PC-3 (cell line): ENCODE results near the gene B4GALT3. TPM values are rescaled to one million over a fixed set of nuclear protein-coding genes. Genes with fewer than 3 reads are reported as not detected.

Experiments used
- ATAC-seq: fragments of 200-7000 bp; cut with Tn5 transposase; 2 replicates; pipeline ENCODE4 v1.9.1; 2020; ENCODE audit warnings: mild to moderate bottlenecking, moderate library complexity
- BruUV-seq: library from RNA; stranded (reverse); fragments of 400-500 nt; replicated peaks from 2 replicates; lab custom pipeline; 2021; lab: Mats Ljungman, UMichigan
- CTCF ChIA-PET: fragments of 300-600 bp; sonication (Branson Sonifier 250); formaldehyde crosslinking; loops from one replicate; lab custom pipeline; 2022; ENCODE audit warnings: antibody characterized with exemption; lab: Charles Lee
- POLR2A ChIA-PET: fragments of 300-600 bp; sonication (Branson Sonifier 250); formaldehyde crosslinking; loops from one replicate; lab custom pipeline; 2022; ENCODE audit warnings: antibody characterized with exemption; ENCODE audit not compliant: unreplicated experiment; lab: Charles Lee
- DNase-seq: peaks from one replicate; pipeline ENCODE4 v3.0.0-alpha.2; 2015
- H2AFZ ChIP-seq: fragments of 300-600 bp; sonication (generic); 2 replicates; pipeline ENCODE4 v1.6.0; 2016; ENCODE audit warnings: antibody characterized with exemption, low read length
- H3F3A ChIP-seq: fragments of 300-600 bp; sonication (generic); one replicate; pipeline ENCODE4 v1.6.0; 2017; ENCODE audit warnings: antibody characterized with exemption, low read length, control low read depth, mild to moderate bottlenecking; ENCODE audit not compliant: unreplicated experiment
- H3K27ac ChIP-seq: fragments of 300-600 bp; sonication (generic); 2 replicates; pipeline ENCODE4 v1.5.1; 2016; ENCODE audit warnings: mild to moderate bottlenecking, low read length
- H3K27me3 ChIP-seq: fragments of 300-600 bp; sonication (generic); 2 replicates; pipeline ENCODE4 v1.6.1; 2016; ENCODE audit warnings: low read length, mixed read lengths
- H3K36me3 ChIP-seq: fragments of 300-600 bp; sonication (generic); 2 replicates; pipeline ENCODE4 v1.6.1; 2016; ENCODE audit warnings: low read depth, mixed run types, low read length, mixed read lengths
- H3K4me1 ChIP-seq: fragments of 300-600 bp; sonication (generic); 2 replicates; pipeline ENCODE4 v1.5.1; 2016; ENCODE audit warnings: low read length; ENCODE audit not compliant: insufficient read depth
- H3K4me2 ChIP-seq: fragments of 300-600 bp; sonication (generic); 2 replicates; pipeline ENCODE4 v1.6.0; 2016; ENCODE audit warnings: low read length
- H3K4me3 ChIP-seq: fragments of 300-600 bp; sonication (generic); 2 replicates; pipeline ENCODE4 v1.5.1; 2016; ENCODE audit warnings: mild to moderate bottlenecking, low read length, mixed read lengths
- H3K79me2 ChIP-seq: fragments of 300-600 bp; sonication (generic); 2 replicates; pipeline ENCODE4 v1.6.1; 2017; ENCODE audit warnings: low read length, mixed read lengths
- H3K9ac ChIP-seq: fragments of 300-600 bp; sonication (generic); 2 replicates; pipeline ENCODE4 v1.6.0; 2016; ENCODE audit warnings: mild to moderate bottlenecking, low read length
- H3K9me2 ChIP-seq: fragments of 300-600 bp; sonication (generic); replicated peaks from 2 replicates; pipeline ENCODE4 v1.6.1; 2016; ENCODE audit warnings: mixed run types, low read length, mixed read lengths
- H3K9me3 ChIP-seq: fragments of 300-600 bp; sonication (generic); 2 replicates; pipeline ENCODE4 v1.6.1; 2016; ENCODE audit warnings: low read length, mixed read lengths
- H4K20me1 ChIP-seq: fragments of 300-600 bp; sonication (generic); 2 replicates; pipeline ENCODE4 v1.6.1; 2016; ENCODE audit warnings: low read length, mixed read lengths
- CTCF ChIP-seq: fragments of 300-600 bp; sonication (generic); conservative IDR thresholded peaks from 2 replicates; pipeline ENCODE4 v1.5.1; 2017; ENCODE audit warnings: antibody characterized with exemption, low read depth, mild to moderate bottlenecking, low read length
- EZH2 ChIP-seq: fragments of 300-600 bp; sonication (generic); IDR thresholded peaks from one replicate; pipeline ENCODE4 v1.6.1; 2017; ENCODE audit warnings: antibody characterized with exemption, mild to moderate bottlenecking, low read length; ENCODE audit not compliant: unreplicated experiment
- EZH2phosphoT487 ChIP-seq: fragments of 300-600 bp; sonication (generic); IDR thresholded peaks from 2 replicates; pipeline ENCODE4 v1.6.1; 2018; ENCODE audit warnings: mild to moderate bottlenecking, antibody characterized with exemption, low read length, borderline replicate concordance
- intact Hi-C: fragments of 100-400 bp; cut with micrococcal nuclease; formaldehyde crosslinking; loops from 2 replicates; pipeline ENCODE4 v1.9.0; 2023
- total RNA-seq: library from RNA; depleted of rRNA; stranded (reverse); fragments of >200 nt; gene quantifications from 2 replicates; pipeline ENCODE4 v1.2.3, GENCODE V29; 2014

Gene B4GALT3
- total RNA-seq, 1 experiment from 2014 or later, result 85.4 TPM

GRCh38 chr1:161200992-161201835, 23.9 kb upstream of the B4GALT3 start:
- no peak for DNase-seq
- H3K4me1 ChIP-seq, result peaks cover 26% of the 10 kb centered on the region
- BruUV-seq, result TSS peak; percentile 97
- CTCF ChIA-PET, result interaction anchor here (1.1 to 2.0 kb wide), 2 partner anchors 19 to 24 kb away, joined by 3 to 13 read pairs; partner anchors contain the start of gene TOMM40L
- TF ChIP-seq EZH2phosphoT487, result no peak
- TF ChIP-seq EZH2, result no peak
- no peak for TF ChIP-seq CTCF
- H3K9ac ChIP-seq, result peak overlapping the region; percentile 90
- intact Hi-C loops, result no loop called here
- H2AFZ ChIP-seq, result peak overlapping the region; percentile 79
- no peak for ATAC-seq
- peaks cover 29% of the 10 kb centered on the region for H3K79me2 ChIP-seq
- H3K9me2 ChIP-seq, result no peaks in the 10 kb centered on the region
- H3K4me2 ChIP-seq, result peak overlapping the region; percentile 85
- peak overlapping the region; percentile 81 for H3K4me3 ChIP-seq
- peaks cover 15% of the 10 kb centered on the region; the same call in 1 of the 2 replicates for H3K36me3 ChIP-seq
- no peaks in the 10 kb centered on the region for H4K20me1 ChIP-seq
- POLR2A ChIA-PET, result interaction anchor here (0.6 to 1.0 kb wide), 2 partner anchors 213 to 231 kb away, joined by 4 to 11 read pairs; no protein-coding TSS in a partner anchor
- H3K27me3 ChIP-seq, result no peaks in the 10 kb centered on the region
- H3F3A ChIP-seq, result no peaks in the 10 kb centered on the region
- peak overlapping the region; percentile 60 for H3K27ac ChIP-seq
- H3K9me3 ChIP-seq, result no peaks in the 10 kb centered on the region

DNA sequence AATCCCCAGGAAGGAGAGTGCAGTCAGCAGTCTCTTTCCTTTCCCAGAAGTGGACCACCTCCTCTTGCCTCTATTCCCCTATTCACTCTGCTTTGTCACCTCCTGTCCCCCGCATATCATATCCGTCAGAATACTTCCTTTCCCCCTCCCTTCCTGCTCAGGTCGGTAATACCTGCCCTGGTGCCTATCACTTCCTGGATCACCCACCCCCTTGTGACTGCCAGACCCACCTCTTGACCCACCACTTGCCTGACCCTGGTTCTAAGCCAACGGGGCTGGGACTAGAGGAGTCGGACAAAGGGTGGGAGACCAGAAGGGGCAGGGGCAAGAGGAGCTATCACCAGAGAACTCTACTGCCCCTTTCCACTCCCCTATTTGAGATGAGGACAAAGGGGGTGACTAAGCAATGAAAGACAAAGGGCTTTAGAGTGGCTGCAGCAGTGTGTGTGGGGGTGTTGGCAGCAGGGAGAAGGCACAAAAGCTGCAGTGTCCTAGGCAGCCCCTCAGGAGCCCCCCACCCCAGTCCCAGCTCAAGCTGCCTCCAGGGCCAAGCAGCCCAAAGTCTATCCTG, 23.2 kb upstream of the B4GALT3 start:
- peaks cover 12% of the 10 kb centered on the region; the same call in 1 of the 2 replicates for H3K36me3 ChIP-seq
- H3K4me1 ChIP-seq, result peaks cover 26% of the 10 kb centered on the region
- POLR2A ChIA-PET, result no interaction called here
- no TSS peak for BruUV-seq
- H2AFZ ChIP-seq, result no peak overlapping the region
- H3K9me2 ChIP-seq, result no peaks in the 10 kb centered on the region
- ATAC-seq, result no peak
- no peak for TF ChIP-seq EZH2
- TF ChIP-seq EZH2phosphoT487, result no peak
- no peak for TF ChIP-seq CTCF
- H3K9me3 ChIP-seq, result no peaks in the 10 kb centered on the region
- no peaks in the 10 kb centered on the region for H3F3A ChIP-seq
- H4K20me1 ChIP-seq, result no peaks in the 10 kb centered on the region
- H3K79me2 ChIP-seq, result peaks cover 29% of the 10 kb centered on the region
- no peak for DNase-seq
- intact Hi-C loops, result no loop called here
- no peaks in the 10 kb centered on the region for H3K27me3 ChIP-seq
- CTCF ChIA-PET, result no interaction called here
- H3K27ac ChIP-seq, result no peak overlapping the region
- no peak overlapping the region for H3K4me2 ChIP-seq
- no peak overlapping the region for H3K4me3 ChIP-seq
- no peak overlapping the region for H3K9ac ChIP-seq
